Right atrium auricular region (tissue), 2 donors: ENCODE data around the gene PAX2. TPM values are rescaled to one million over a fixed set of nuclear protein-coding genes. Genes with fewer than 3 reads are reported as not detected.

Experiments used
- DNase-seq: peaks from one replicate; pipeline ENCODE4 v3.0.0-alpha.2; 2019; ENCODE audit warnings: low spot score
- H3K27ac ChIP-seq, 2 donors: fragments of 200-600 bp; sonication (generic); 1 replicate in 1 of 2; 2 replicates in 1 of 2; pipeline ENCODE4 v1.5.1; 2016 to 2019
- H3K27me3 ChIP-seq, 2 donors: fragments of 200-600 bp; sonication (generic); one replicate each; pipeline versions ENCODE4 v1.5.1 to v1.6.0; 2017 to 2019
- H3K36me3 ChIP-seq: fragments of 200-600 bp; sonication (generic); one replicate; pipeline ENCODE4 v1.5.1; 2016
- H3K4me1 ChIP-seq, 2 donors: fragments of 200-600 bp; sonication (generic); one replicate each; pipeline versions ENCODE4 v1.5.1 to v1.6.0; 2017 to 2019
- H3K4me3 ChIP-seq, 2 donors: fragments of 200-600 bp; sonication (generic); 1 replicate in 1 of 2; 2 replicates in 1 of 2; pipeline ENCODE4 v1.5.1; 2017 to 2019; ENCODE audit warnings: mild to moderate bottlenecking in 1 of 2, moderate library complexity in 1 of 2
- H3K9me3 ChIP-seq, 2 donors: fragments of 200-600 bp; sonication (generic); one replicate each; pipeline ENCODE4 v1.5.1; 2019
- total RNA-seq, 2 donors: library from RNA; depleted of rRNA; stranded (reverse); fragments of >200 nt; gene quantifications; one replicate each; pipeline ENCODE4 v1.1.0, GENCODE V29; 2016
- TF ChIP-seq, protein P1 (sequence below), 2 donors: fragments of 200-600 bp; sonication (generic); IDR thresholded peaks; one replicate each; pipeline ENCODE4 v1.5.1; 2019; ENCODE audit warnings: antibody characterized with exemption in 2 of 2

The PAX2 gene
- total RNA-seq, 2 donors from 2014 or later, result not detected

DNA sequence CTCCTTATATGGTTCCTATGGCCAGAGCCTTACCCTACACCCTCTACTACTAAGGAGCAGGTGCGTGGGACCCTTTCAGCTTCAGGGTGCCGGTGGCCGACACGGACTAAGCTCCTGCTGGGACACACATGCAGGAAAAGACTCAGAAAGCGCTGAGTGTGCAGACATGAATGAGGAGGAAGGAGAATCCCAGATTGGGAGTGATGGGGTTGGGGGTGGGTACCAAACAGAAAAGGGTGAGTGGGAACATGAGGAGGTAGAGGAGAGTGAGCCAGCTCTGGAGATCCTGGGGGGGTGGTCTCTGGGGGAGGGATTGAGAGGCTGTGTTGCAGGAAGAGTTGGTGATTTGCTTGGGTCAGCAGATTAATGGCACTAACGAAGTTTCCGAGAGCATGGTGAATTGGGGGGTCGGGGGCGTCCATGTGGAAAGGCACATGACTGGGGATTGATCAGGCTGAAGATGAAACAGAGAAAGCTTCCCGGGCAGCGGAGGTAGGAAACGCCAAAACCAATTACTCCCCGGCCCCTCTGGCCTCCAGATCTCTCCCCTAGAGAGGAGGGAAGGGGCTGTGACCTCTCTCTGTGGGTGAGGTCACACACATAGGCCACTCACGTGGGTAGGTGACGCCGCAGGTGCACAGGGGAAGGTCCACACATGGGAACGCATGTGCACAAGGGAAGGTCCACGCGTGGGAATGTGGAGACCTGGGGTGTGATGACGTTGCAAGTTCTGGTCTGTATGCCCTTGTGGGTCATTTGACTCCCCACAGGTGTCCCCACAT, 129.5 kb downstream of the PAX2 start:
- H3K27me3 ChIP-seq, result no peaks in the 10 kb centered on the region
- H3K9me3 ChIP-seq, result no peaks in the 10 kb centered on the region
- no peak overlapping the region for H3K4me3 ChIP-seq
- H3K4me1 ChIP-seq, result no peaks in the 10 kb centered on the region
- no peak overlapping the region for H3K27ac ChIP-seq
- no peaks in the 10 kb centered on the region for H3K36me3 ChIP-seq
- DNase-seq, result no peak
- TF ChIP-seq, protein P1, sequence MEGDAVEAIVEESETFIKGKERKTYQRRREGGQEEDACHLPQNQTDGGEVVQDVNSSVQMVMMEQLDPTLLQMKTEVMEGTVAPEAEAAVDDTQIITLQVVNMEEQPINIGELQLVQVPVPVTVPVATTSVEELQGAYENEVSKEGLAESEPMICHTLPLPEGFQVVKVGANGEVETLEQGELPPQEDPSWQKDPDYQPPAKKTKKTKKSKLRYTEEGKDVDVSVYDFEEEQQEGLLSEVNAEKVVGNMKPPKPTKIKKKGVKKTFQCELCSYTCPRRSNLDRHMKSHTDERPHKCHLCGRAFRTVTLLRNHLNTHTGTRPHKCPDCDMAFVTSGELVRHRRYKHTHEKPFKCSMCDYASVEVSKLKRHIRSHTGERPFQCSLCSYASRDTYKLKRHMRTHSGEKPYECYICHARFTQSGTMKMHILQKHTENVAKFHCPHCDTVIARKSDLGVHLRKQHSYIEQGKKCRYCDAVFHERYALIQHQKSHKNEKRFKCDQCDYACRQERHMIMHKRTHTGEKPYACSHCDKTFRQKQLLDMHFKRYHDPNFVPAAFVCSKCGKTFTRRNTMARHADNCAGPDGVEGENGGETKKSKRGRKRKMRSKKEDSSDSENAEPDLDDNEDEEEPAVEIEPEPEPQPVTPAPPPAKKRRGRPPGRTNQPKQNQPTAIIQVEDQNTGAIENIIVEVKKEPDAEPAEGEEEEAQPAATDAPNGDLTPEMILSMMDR (IDR thresholded peaks at IDR 0.05), result no peak

DNA sequence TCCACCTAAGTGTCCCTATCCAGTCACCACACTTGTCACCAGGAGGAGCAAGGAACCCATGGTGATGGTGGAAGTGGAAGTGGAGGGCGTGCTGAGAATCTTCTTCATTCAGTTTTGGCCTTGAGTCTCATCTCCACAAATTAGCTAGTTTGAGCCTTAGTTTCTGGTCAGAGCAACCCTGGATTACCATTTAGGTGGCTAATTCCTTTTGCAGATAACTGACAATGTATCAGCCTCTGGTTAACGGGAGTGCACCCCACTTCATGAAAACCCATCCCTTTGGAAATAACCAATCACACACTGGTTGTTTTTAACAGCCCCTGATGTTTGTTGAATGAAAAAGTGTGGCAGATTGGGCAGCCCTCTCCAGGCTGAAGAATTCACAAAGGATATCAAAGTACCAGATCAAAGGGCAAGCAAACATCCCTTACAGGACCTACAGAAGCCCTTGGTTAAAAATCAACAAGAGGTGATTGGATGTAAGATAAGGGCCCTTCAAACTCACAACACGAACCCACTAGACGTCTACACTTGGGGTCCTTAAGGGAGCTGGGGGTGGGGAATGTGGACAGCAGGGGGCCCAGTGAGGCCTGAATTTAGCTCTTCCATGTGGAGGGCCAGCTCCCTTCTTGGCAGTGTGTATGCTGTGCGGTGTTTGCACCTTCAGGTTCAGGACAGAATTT, 130.2 kb downstream of the PAX2 start:
- no peaks in the 10 kb centered on the region for H3K27me3 ChIP-seq
- H3K4me3 ChIP-seq, result no peak overlapping the region
- TF ChIP-seq, protein P1 (IDR thresholded peaks at IDR 0.05), result no peak
- H3K9me3 ChIP-seq, result no peaks in the 10 kb centered on the region
- H3K4me1 ChIP-seq, result no peaks in the 10 kb centered on the region
- DNase-seq, result no peak
- no peak overlapping the region for H3K27ac ChIP-seq
- H3K36me3 ChIP-seq, result no peaks in the 10 kb centered on the region

DNA sequence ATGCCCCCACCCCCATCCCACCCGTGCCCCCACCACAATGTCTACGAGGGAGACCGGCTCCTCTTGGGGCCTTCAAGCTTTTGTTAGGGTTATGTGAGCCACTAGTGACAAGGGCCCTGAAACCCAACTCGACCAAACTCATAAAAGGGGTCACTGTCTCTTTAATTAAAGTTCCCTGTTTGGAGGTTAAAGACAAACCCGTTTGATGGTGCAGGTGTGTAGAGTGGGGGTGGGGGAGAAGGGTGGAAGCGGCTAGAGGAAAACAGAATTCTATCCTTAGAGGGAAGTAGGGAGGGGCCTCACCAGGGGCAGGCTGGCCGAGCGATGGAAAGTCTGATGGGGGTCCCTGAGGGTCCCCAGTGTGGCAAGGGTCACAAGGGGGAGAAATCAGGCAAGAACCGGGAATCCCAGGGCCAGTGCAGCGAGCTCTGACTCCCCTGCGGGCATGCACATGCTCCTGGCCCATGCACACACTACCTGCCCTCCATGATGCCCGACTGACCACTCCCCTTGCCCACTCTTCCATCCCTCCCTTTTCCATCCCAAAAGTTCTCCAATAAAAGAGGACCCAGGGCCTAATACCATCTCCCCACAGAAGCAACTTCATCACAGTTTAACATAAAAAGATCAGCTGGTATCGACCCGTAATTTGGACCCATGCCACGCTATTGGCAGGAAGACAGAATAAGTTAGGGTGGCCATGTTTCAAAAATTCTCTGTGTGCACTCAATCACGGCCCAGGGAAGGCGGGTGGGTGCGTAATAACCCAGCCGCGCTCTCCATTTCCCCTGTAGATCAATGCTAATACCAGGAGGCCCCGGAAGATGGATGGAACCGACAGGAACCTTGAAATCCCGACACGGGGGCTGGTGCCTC, 131.4 kb downstream of the PAX2 start:
- Histone ChIP-seq H3K27ac (no peak overlapping the region), H3K36me3 (no peaks in the 10 kb centered on the region), H3K27me3 (no peaks in the 10 kb centered on the region), H3K4me1 (no peaks in the 10 kb centered on the region), H3K4me3 (no peak overlapping the region), H3K9me3 (no peaks in the 10 kb centered on the region)
- DNase-seq, result no peak
- TF ChIP-seq, protein P1 (IDR thresholded peaks at IDR 0.05), result no peak

DNA sequence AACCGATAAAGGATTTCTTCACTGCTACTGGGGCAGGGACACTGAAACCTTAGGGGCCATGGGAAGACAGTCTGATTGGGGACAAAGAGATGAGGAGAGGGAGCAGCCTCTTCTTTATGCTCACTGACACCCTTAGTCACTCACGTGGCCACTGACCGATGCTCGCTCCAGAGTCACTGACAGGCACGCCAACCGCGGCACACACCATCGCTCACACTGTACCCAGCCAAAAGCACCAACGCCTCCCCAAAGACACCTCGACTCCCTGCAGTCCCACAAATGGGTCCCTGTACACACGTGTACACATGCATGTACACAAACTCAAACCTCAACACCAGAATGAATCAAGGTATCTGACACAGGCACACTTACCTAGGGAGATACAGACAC, 132.1 kb downstream of the PAX2 start:
- H3K27me3 ChIP-seq, result no peaks in the 10 kb centered on the region
- no peaks in the 10 kb centered on the region for H3K9me3 ChIP-seq
- H3K4me3 ChIP-seq, result no peak overlapping the region
- H3K4me1 ChIP-seq, result peaks cover 0 to 4% of the 10 kb centered on the region in 2 donors
- H3K36me3 ChIP-seq, result no peaks in the 10 kb centered on the region
- no peak overlapping the region for H3K27ac ChIP-seq
- no peak for DNase-seq
- TF ChIP-seq, protein P1 (IDR thresholded peaks at IDR 0.05), result no peak

DNA sequence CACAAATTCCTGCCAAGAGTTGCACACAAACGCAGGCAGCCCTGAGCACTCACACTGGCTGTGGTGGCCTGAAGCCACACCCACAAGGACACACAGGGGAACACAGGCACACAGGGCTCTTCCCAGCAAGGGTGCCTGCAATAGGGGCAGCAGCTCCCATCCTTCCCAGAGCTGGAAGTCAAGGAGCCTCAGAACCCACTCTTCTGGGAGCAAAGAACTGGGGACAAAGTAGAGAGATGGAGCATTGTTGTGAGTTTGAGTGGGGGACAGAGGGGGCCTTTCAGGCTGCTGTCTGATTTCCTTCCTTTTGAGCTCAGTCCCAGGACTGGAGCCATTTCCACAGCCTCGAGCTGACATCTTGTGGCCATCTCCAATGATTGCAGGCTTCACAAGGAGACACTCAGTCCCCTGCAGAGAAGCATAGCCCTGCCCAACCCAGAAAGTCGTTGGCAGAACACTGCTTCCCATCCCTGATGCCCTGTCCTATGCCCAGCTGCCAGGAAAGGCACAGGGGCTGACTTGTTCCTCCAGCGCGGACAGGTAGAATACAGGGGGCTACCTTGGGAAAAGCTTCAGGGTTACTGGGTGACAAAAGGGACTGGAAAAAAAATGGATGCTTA, 133.0 kb downstream of the PAX2 start:
- Histone ChIP-seq H3K27me3 (no peaks in the 10 kb centered on the region), H3K9me3 (no peaks in the 10 kb centered on the region), H3K4me3 (no peak overlapping the region), H3K4me1 (peaks cover 0 to 6% of the 10 kb centered on the region in 2 donors), H3K27ac (no peak overlapping the region), H3K36me3 (no peaks in the 10 kb centered on the region)
- no peak for DNase-seq
- TF ChIP-seq, protein P1 (IDR thresholded peaks at IDR 0.05), result peak; percentile 44 to 72
